ELR (cell line): ENCODE data around the gene KIAA1217.
"Not testable (repeated sequence)": the region's sequence is repeated elsewhere in the genome, so short reads cannot be mapped to it uniquely, and the experiment has no call there.

Source experiments
- DNase-seq: peaks from one replicate; pipeline ENCODE4 v3.0.0-alpha.2; 2015; ENCODE audit warnings: low read depth

The KIAA1217 gene

DNA sequence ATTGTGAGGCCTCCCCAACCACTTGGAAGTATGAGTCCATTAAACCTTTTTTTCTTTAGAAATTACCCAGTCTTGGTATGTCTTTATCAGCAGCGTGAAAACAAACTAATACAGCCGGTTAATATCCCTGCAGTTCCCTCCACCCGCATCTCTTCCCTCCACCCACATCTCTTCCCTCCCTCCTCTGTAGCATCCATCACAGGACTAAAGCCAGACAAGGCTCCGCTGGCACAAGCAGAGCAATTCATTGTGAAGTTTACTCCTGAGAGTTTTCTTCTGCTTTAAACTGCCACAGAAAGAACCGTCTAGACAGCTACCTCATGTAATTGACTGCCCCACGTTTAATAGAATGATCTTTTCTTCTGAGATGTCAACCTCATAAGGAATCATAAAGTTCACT is 131.5 kb downstream of the KIAA1217 start:
- DNase-seq: no peak

DNA sequence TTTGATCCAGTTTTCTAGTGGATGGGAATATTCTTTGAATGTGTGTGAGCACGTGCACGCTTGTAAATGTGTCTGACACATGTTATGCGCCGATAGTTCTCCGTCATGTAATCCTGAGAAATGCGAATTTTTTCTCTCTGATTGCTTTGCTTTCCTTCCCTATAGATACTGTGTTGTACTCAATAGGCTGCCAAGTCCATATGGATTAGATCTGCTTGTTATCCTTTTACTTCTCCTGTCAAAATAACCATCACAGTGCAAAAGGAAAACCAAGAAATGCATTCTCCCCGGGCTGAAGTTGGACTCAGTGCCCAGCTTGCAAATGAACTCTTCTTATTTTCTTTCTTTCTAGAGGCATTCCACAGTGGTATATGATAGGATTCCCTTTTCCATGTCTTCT is 131.9 kb downstream of the KIAA1217 start:
- no peak for DNase-seq

DNA sequence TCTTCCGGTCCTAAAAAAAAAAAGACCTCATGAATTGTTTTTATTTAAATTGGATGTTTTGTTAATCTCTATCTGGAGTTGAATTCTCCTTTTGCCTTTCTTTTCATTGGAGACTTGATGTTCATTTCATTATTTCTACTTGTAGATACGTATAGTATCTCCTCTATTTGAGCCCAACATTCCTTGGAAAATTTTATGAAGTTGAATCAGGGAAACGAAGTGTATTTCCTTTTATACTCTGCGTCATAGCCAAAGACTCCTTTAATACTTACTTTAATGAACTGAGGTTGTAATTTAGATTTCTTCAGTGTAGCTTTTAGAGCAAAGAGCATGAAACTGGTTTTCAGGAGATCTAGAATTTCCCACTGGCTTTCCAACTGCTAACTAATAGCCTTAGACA is 132.4 kb downstream of the KIAA1217 start:
- DNase-seq: peak; percentile 30

DNA sequence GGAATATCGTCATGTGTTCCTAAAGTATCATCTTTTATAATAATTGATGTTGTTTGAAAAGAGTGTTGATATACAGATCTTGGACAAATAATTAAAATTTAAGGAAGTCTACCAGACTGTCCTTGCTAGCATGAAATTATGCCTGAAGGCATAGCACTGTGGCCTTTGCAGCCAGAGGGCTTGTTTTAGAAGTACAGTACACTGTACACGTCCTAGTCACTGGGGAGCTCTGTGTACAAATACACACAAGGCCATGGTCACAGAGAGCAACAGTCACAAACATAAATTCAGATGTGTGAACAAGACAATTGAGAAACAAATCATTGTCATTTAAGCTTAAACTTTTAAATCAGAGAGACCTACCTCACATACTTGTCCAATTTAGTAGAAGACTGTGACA is 133.0 kb downstream of the KIAA1217 start:
- no peak for DNase-seq

DNA sequence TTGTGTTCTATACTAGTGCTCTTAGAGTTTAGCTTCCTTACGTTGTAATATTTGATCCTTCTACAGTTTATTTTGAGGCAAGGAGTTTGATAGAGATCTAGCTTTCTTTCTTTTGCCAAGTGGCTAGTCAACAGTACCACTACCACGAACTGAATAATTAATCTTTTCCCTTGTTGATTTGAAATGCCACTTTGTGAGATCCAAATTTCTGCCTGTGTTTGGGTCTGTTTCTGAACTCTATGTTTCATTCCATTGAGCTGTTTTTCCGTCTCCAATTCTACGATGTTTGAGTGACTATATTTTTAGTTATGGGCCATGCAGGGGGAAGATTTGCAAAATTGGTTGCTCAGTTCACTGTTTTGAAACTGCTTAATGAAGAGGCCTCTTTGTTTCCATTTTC is 134.7 kb downstream of the KIAA1217 start:
- DNase-seq: peak; percentile 6

DNA sequence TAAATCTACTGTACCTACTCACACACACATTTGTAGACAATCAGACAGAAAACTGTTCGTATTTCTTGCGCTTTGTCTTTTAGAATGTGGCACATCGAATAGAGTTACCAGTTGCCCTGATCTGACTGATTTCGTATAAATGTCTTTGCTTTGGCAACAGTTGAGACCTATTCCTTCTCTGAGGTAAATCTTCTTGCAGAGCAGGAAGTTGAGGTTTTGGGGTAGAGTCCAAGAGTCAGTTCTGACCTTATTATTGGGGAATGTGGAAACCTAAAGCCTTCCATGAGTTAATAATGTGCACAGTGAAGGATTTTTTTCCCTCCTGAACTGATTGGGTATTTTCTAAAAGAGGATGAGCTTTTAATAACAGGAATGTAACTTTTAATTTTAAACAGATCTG is 135.3 kb downstream of the KIAA1217 start:
- DNase-seq: peak; percentile 96

DNA sequence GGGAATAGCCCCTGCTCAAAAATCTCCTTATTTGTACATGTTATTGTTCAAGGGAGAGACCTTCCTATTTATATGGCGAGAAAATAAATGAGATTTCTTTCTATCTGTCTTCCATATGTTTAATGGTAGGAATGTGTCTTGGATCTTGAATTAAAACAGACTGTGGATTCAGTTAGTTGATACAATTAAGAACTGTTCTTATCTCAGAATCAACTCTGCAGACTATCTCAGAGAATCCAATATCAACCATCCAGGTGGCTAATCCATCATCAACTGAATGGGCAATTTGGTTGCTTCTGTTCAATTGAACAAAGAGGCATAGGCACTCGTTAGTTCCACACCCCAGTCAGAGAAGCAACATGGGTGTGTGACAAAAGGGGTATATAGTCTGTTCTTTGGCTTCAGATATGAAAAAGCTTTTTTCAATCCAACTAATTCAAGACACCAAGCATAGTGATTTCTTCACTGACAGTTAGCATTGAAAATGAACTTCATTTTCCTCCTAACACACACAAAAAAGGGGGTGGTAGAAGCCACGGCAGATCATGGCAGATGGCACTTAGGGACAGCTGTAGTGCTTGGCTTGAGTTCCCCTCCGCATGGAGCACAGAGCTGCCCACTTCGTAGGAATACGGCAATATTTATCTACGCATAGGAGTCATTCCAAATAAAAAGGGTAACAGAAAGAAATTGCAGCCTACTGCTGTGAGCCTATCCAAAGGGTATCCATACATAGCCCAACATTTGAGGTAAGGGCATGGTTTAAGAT is 135.9 kb downstream of the KIAA1217 start:
- no peak for DNase-seq

DNA sequence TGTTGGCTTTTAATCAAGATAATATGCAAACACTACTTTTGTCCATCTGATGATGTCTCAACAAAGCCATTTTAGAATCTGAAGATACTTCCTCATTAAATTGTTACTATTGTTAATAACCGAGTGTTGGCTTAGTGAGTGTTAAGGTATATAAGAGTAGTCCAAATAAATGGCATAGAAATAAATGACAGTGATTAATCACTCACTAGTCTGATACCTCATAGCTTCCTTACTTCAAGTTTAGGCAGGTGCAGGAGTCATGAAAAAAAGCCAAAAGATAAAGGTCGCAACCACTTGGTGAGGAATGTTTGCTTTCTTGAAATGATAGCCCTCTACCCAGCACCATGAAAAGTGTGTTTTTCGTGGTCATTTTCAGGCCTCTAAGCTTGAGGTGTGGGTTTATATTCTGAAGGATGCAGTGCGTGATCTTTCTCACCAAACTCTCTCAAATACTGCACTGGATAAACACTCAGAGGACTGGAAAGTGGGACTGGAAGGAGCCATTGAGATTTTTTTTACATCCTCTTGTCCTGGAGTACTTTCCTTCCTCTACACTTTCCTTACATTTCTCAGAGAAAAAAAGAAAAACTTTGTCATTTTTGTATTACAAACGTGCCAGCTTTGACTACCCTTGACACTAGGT is 138.1 kb downstream of the KIAA1217 start:
- DNase-seq: no peak

DNA sequence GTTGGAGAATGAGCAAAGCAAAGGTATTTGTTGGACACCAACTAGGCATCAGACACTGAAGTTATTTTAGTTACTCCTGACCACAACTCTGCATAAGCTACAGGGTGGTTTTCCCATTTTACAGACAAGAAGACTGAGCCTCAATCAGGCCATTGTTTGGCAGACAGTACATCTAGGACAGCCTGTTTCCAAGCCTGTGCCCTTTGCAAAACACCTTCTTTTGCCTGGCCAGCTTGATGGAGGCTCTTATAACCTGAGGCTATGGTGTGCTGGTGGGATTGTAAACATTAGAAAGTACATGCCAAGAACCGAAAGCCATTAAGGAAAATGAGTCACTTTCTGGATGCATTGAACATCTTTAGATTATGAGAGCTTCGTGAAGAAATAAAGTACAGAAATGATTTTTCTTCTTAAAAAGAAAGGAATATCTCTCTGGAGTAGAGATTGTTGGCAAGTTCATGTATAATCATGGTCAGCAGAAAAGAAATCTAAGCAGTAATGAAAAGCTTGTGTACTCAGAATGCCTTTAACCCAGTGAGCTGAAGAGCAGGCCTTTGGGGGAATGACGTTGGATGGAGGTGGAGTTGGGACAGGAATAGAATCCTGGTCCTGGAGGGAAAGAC is 140.6 kb downstream of the KIAA1217 start:
- DNase-seq: peak; percentile 88

DNA sequence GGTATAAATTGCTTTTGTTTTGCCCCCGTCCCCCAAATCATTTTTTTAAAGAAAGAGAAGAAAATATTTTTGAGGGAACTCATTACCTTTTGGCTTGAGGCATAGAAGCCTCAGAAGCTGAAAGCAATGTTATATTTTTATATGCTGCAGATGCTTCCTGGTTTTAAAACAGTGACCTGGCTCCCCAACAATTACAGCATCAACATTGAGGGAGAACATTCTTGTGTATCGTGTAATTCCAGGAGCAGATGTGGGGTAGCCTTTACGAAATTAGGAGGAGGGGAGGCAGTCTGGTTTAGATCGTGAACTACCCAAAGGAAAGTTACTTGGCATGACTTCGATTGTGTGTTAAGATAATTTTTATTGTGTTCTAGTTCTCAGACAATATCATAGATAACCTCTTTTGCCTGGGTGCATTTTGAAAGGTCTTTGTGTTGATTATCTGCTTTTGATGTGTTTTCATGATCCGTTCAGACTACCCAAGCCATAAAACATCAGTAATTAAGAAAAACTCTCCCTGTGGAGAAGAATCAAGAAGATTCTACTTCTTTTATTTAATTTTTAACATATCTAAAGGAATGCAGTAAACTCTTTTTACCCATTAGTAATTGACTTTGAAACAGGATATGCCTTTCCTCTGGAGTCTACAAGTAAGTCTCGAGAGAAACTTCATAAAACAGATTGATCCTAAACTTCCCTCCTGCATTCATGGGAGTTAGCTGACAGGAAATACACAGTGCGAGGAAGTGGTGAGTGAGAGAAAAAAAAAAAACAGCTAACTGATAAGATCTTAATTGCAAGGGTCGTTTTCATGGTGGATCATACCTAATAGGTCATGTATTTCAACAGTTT is 141.4 kb downstream of the KIAA1217 start:
- DNase-seq: peak; percentile 46

DNA sequence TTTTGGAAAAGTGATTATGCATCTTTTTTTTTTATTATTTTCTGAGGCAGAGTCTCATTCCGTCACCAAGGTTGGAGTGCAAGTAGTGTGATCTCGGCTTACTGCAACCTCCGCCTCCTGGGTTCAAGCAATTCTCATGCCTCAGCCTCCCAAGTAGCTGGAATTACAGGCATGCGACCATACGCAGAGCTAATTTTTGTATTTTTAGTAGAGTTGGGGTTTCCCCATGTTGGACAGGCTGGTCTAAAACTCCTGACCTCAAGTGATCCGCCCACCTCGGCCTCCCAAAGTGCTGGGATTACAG is 141.9 kb downstream of the KIAA1217 start:
- DNase-seq: not testable (repeated sequence)

DNA sequence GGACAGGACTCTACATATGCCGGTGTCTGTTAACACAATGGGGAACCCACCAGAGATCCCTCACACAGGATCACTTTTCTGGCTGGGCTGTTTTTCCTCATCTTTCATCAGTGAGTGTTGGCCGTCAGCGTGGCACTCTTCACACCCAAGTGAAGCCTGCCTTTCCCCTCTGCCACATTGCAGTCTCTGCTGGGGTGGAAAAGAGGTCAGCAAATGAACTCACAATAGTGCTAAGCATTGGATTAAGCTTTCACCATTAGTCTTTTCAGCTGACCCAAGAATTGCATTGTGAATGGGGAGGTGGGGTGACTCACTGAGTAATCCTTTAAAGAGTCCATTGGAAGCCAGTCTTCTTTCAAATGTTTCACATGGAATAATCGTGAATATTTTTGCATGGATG is 143.0 kb downstream of the KIAA1217 start:
- DNase-seq: no peak

DNA sequence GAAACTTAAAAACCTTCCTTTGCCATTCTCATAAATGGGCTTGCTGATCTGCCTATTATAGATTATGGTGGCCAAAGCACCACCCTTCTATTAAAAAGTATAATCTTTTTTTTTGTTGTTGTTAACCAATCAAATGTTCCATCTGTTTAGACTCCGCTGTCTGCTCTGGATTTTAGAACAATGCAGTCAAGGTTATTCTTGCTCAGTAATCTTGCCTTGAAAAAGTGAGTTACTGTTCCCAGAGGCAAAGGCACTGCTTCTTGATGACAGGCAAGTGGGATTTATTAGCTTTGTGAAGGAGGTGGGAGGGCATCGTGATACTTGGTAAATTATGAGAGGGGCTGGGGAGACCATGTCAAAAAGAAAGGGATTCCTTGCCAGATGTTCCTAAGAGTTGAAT is 143.5 kb downstream of the KIAA1217 start:
- DNase-seq: no peak

DNA sequence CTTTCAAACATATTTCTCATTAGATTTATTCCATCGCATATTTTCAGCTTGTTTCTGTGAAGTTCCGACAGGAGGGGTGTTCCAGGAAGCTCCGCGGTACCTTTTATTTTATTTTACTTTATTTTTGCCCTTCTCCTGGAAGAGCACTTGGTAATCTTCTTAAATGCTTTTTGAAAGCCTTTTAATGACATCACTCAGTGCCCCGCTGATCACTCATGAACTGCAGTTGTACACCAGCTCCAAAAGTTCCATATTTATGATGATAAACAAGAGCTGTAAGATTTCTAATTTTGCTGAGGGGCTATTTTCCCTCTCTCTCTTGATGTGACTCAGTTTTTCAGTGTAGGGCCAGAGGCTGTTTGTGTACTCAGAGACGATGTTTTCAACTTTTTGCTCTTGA is 144.4 kb downstream of the KIAA1217 start:
- no peak for DNase-seq

DNA sequence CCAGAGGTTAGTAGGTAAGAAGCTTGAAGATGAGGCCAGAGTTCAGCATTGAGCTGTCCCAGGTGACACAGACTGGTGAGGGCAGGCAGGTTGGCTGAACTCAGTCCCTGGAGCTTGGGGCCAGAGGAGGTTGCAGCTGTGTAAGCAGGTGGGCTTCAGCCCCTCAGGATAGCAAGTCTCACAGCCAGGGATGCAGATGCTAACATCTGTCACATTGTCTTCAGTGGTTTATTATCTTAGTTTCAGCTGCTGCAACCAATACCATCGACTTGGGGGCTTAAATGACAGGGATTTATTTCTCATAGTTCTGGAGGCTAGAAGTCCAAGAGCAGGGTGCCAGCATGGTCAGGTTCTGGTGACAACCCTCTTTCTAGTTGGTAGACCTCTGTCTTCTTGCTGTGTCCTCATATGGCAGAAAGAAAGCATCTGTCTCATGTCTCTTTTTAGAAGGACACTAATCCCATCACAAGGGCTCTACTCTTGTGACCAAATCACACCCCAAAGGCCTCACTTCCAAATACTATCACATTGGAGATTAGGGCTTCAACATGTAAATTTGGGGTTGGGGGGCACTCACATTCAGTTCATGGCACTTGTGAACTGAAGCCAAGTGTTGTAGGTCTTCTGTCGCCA is 146.2 kb downstream of the KIAA1217 start:
- no peak for DNase-seq

DNA sequence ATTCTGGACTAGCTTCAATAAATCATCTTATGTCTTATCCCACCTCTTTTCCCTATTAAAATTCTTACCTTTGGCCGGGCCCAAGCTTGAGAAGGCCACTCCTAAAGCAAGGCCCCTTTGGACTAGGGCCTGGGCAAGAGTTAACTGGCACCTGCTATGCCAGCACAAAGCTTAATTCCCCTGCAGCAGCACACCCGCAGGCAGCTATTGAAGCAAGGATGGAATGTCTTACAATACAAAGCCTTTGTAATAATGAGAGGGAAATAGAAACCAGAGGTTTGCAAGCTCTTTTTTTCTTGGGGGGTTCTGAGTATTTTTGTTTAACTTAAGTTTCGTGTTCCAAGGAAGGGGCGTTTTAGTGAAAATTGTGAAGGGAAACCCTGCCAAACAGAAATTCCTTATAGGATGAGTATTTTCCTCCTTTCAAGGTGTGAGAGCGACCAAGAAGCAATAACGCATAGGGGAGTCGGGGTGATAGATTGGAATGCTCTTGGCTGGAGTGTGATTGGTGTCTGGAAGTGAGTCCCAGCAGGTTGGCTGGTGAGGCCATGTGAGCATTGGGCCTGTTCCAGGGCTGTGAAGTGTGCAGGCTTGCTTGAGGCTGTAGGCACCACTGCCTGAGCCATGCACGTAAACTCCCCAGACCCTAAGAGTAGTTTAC is 148.5 kb downstream of the KIAA1217 start:
- no peak for DNase-seq

DNA sequence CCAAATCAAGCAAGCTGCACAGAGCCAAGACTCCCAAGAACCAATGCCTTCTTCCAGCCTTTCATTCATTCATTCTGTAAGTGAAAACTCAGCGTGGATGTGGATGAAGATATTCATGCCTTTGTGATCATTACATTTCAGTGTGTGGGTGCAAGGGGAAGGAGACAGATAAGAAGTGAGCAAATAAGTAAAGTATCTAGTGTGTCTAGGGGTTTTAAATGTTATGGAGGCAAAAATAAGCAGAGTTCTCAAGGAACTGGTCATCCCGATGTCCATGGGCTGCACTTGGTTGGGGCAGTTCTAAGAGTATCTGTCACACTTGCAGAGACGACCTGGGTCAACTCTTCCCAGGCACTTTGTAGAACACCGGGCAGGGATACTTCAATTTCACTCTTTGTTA is 149.1 kb downstream of the KIAA1217 start:
- DNase-seq: no peak

DNA sequence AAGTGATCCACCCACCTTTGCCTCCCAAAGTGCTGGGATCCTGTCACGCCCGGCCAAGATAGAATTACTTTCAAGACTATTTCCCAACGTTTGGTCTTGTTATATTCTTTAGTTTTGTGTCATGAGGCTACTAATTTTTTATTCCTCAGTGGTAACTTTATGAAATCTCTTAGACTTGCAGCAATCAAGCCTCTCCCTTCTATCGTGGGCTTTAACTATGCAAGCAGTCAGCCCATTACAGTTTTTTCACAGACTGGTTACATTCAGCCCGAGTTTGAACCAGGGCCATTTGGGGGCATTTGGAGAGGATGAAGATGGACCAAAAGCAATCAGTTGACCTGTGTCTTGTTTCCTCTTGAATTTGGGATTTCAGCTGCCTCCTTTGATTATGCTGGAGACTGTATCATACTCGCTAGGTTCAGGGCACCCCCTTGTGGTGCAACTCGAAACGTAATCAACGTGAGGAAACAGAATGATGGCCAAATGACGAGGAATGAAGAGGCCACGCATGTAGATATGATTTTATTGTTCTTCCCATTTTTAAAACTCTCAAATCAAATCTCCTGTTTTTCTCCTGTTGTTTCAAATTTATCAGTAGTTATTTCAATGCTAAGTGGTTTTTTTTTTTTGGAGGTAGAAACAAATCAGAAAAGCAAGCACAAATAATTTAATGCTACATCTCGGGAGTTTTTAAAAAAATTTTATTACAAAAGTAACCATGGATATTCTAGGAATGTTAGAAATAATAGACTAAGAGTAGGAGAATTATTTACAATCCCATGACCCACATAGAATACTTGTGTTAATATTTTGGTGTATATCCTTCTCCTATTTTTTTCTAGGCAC is 151.6 kb downstream of the KIAA1217 start:
- peak; percentile 79 for DNase-seq

DNA sequence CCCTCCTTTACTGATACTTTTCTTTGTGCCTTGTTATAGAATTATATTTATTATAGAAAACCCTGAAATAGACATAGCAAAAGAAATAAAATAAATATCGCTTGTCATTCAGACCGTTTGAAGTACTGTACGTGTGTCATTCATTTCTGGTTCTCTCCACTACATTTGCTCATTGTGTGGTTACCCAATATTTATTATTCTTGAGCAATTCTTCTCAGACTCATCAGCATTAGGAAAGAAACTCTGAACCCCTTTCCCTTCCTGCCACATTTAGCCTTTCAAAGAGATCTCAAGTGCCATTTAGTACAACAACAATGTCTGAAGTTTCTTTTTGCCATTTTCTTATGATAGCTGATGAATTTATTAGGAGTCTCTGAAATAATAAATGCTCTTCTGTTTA is 154.1 kb downstream of the KIAA1217 start:
- peak; percentile 29 for DNase-seq

DNA sequence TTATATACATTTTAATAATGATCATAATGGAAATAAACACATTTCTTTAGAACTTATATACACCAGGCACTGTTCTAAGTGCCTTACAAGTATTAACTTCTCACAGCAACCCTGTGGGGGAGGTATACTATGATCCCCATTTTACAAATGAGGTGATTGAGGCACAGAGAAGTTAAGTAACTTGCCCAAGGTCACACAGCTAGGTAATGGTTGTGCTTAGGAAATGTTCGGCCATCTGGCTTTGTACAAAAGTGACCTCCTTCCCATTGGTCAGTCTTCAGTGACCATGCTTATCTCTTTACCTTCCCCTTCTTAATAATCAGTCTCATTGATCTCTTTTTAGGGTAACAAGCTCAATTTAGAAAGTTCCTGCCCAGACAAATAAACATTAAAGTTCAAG is 158.8 kb downstream of the KIAA1217 start:
- DNase-seq: no peak

DNA sequence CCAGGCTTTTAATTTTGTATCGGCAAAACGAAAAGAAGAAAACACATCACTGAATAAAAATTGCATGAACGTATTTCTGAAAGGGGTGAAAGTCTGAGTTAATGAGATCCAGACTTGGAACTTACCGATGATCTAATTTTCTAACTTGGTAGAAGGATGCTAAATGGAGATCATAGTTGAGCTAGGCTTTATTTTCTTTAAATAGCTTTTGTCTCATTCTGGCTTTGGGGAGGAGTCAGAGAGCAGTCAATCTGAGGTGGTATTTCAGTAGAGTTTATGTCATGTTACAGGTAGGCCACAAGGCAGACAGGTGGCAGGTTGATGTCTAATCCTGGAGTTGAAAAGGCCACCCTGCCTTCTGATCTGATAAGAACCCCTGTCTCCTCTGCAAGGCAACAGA is 161.9 kb downstream of the KIAA1217 start:
- DNase-seq: no peak
